HepG2 (cell line): ENCODE results near the gene LRRC15. TPM values are rescaled to one million over a fixed set of nuclear protein-coding genes. Genes with fewer than 3 reads are reported as not detected.

ENCODE experiments used
- ATAC-seq: fragments of 200-7000 bp; cut with Tn5 transposase; 3 replicates; pipeline ENCODE4 v1.9.1; 2020; ENCODE audit warnings: mild to moderate bottlenecking, moderate library complexity
- BruUV-seq: library from RNA; stranded (reverse); fragments of 400-500 nt; replicated peaks from 2 replicates; lab custom pipeline; 2021; lab: Mats Ljungman, UMichigan
- CTCF ChIA-PET: fragments of 300-600 bp; formaldehyde crosslinking; extraction: SDS; loops from one replicate; lab custom pipeline; 2021; ENCODE audit warnings: low total read pairs, inconsistent platforms, low intra/inter-chr PET ratio; lab: Yijun Ruan, JAX
- POLR2A ChIA-PET: fragments of 350-600 bp; sonication (Branson Sonifier 250); formaldehyde crosslinking; loops from one replicate; lab custom pipeline; 2020; ENCODE audit warnings: antibody characterized with exemption, inconsistent platforms; lab: Yijun Ruan, JAX
- DNase-seq: peaks from one replicate; pipeline ENCODE4 v3.0.0-alpha.2; 2015; ENCODE audit warnings: low spot score
- FAIRE-seq: peaks from 3 replicates; lab custom pipeline; 2011; peaks lifted over from hg19 to GRCh38; lab: Jason Lieb, UNC
- H2AFZ ChIP-seq: one replicate; pipeline ENCODE4 v1.6.1; 2011; ENCODE audit warnings: low read length, inconsistent platforms
- H3K27ac ChIP-seq: fragments of 300-600 bp; 3 replicates; pipeline ENCODE4 v1.8.0; 2011; ENCODE audit warnings: mixed run types, mild to moderate bottlenecking, mixed read lengths, low read length, inconsistent platforms; ENCODE audit not compliant: insufficient read depth; ENCODE audit errors: extremely low read length
- H3K27me3 ChIP-seq, 2 experiments: fragments of 200-600 bp in 1 of 2; 2 replicates in 1 of 2; 3 replicates in 1 of 2; pipeline versions ENCODE4 v1.6.0 to v1.8.0; 2011; ENCODE audit warnings: low read length in 2 of 2, mild to moderate bottlenecking in 2 of 2, moderate library complexity in 2 of 2, inconsistent platforms in 1 of 2; ENCODE audit not compliant: insufficient read depth in 2 of 2, control insufficient read depth in 1 of 2
- H3K36me3 ChIP-seq, 2 experiments: fragments of 200-600 bp in 1 of 2; replicated peaks in 1 of 2; 2 replicates in 1 of 2; 3 replicates in 1 of 2; pipeline versions ENCODE4 v1.5.1 to v1.8.0; 2011; ENCODE audit warnings: low read length in 2 of 2, inconsistent platforms in 1 of 2; ENCODE audit not compliant: insufficient read depth in 2 of 2, control insufficient read depth in 1 of 2
- H3K4me1 ChIP-seq: 2 replicates; pipeline ENCODE4 v1.5.1; 2012; ENCODE audit warnings: low read length, inconsistent platforms; ENCODE audit not compliant: insufficient read depth
- H3K4me2 ChIP-seq: 2 replicates; pipeline ENCODE4 v1.6.0; 2011; ENCODE audit warnings: low read depth, low read length, inconsistent platforms
- H3K4me3 ChIP-seq, 3 experiments: fragments of 200-600 bp in 1 of 3; sonication (generic), shearing (Covaris generic) in 1 of 3; replicated peaks in 1 of 3; 2 replicates each; pipeline ENCODE4 v1.5.1; 2011 to 2016; ENCODE audit warnings: low read length in 3 of 3, inconsistent platforms in 2 of 3, low read depth in 2 of 3, mild to moderate bottlenecking in 2 of 3, control low read depth in 1 of 3, mixed read lengths in 1 of 3; ENCODE audit not compliant: insufficient read depth in 1 of 3
- H3K79me2 ChIP-seq: one replicate; pipeline ENCODE4 v1.6.1; 2011; ENCODE audit warnings: low read length, inconsistent platforms; ENCODE audit not compliant: insufficient read depth
- H3K9ac ChIP-seq: 2 replicates; pipeline ENCODE4 v1.6.0; 2011; ENCODE audit warnings: mild to moderate bottlenecking, low read depth, low read length, inconsistent platforms; ENCODE audit not compliant: insufficient read depth
- H3K9me3 ChIP-seq: 2 replicates; pipeline ENCODE4 v1.5.1; 2012; ENCODE audit warnings: mild to moderate bottlenecking, low read length
- H4K20me1 ChIP-seq: 2 replicates; pipeline ENCODE4 v1.6.0; 2011; ENCODE audit warnings: inconsistent platforms, mild to moderate bottlenecking, low read length, moderate library complexity; ENCODE audit not compliant: insufficient read depth
- AHR ChIP-seq: IDR thresholded peaks from 2 replicates; pipeline ENCODE4 v1.6.1; 2018; ENCODE audit warnings: missing genetic modification reagents, missing compliant biosample characterization
- EED ChIP-seq: sonication (generic); formaldehyde crosslinking; IDR thresholded peaks from 2 replicates; pipeline ENCODE4 v1.5.0; 2020; ENCODE audit warnings: mild to moderate bottlenecking, missing genetic modification reagents
- GTF2F1 ChIP-seq: fragments of 150-350 bp; IDR thresholded peaks from 2 replicates; pipeline ENCODE4 v1.6.1; 2014; ENCODE audit warnings: low read length
- PPARG ChIP-seq: conservative IDR thresholded peaks from 2 replicates; pipeline ENCODE4 v1.6.1; 2016; ENCODE audit warnings: missing biosample characterization, missing genetic modification reagents
- PTBP1 ChIP-seq: fragments of 200-400 bp; formaldehyde crosslinking; IDR thresholded peaks from 2 replicates; pipeline ENCODE4 v1.6.1; 2018; ENCODE audit warnings: low read length, low read depth; ENCODE audit not compliant: poor library complexity, severe bottlenecking
- RFX3 ChIP-seq: IDR thresholded peaks from 2 replicates; pipeline ENCODE4 v1.6.1; 2016; ENCODE audit warnings: missing biosample characterization, missing genetic modification reagents
- SOX6 ChIP-seq, 2 experiments: fragments of 450-650 bp in 1 of 2; sonication (generic) in 1 of 2; formaldehyde crosslinking in 1 of 2; IDR thresholded peaks; 2 replicates each; pipeline versions ENCODE4 v1.4.0 to v1.6.1; 2017 to 2020; ENCODE audit warnings: antibody characterized with exemption in 1 of 2, mild to moderate bottlenecking in 1 of 2, missing genetic modification reagents in 1 of 2
- SRSF9 ChIP-seq: fragments of 200-400 bp; formaldehyde crosslinking; IDR thresholded peaks from 2 replicates; pipeline ENCODE4 v1.6.1; 2018; ENCODE audit warnings: borderline replicate concordance, mild to moderate bottlenecking, low read depth, low read length; ENCODE audit not compliant: insufficient read depth, poor library complexity, severe bottlenecking
- TBX3 ChIP-seq: fragments of 450-650 bp; IDR thresholded peaks from 2 replicates; pipeline ENCODE4 v1.6.1; 2017; ENCODE audit warnings: antibody characterized with exemption, mild to moderate bottlenecking, inconsistent platforms, borderline replicate concordance
- TGIF2 ChIP-seq: IDR thresholded peaks from 2 replicates; pipeline ENCODE4 v1.6.1; 2016; ENCODE audit warnings: control low read depth, missing compliant biosample characterization
- TP53 ChIP-seq: sonication (generic); formaldehyde crosslinking; conservative IDR thresholded peaks from 2 replicates; pipeline ENCODE4 v1.4.0; 2020; ENCODE audit warnings: missing genetic modification reagents
- ZBTB38 ChIP-seq: sonication (generic); formaldehyde crosslinking; IDR thresholded peaks from 2 replicates; pipeline ENCODE4 v1.5.1; 2020; ENCODE audit warnings: mild to moderate bottlenecking, missing genetic modification reagents
- ZMYM2 ChIP-seq: sonication (generic); formaldehyde crosslinking; IDR thresholded peaks from 2 replicates; pipeline ENCODE4 v1.8.0; 2022; ENCODE audit warnings: mild to moderate bottlenecking, missing genetic modification reagents
- ZNF441 ChIP-seq: sonication (generic); formaldehyde crosslinking; IDR thresholded peaks from 2 replicates; pipeline ENCODE4 v1.7.0; 2021; ENCODE audit warnings: missing genetic modification reagents, borderline replicate concordance
- ZSCAN21 ChIP-seq: sonication (generic); formaldehyde crosslinking; IDR thresholded peaks from 2 replicates; pipeline ENCODE4 v1.8.0; 2022; ENCODE audit warnings: mild to moderate bottlenecking, missing genetic modification reagents, moderate library complexity, borderline replicate concordance
- WGBS: methylation state at CpG from one replicate; pipeline ENCODE4 v1.1.6; 2017; ENCODE audit warnings: low lambda C conversion rate; 5-methylcytosine and 5-hydroxymethylcytosine counted together
- in situ Hi-C: cut with HindIII; loops from 2 replicates; pipeline ENCODE4 v1.10.0; 2017; ENCODE audit warnings: low pct_unique_long_range_greater_than_20kb; ENCODE audit not compliant: extremely low pct_ligation_motif_present
- intact Hi-C: fragments of 100-400 bp; cut with micrococcal nuclease; formaldehyde crosslinking; loops from one replicate; pipeline ENCODE4 v1.10.0; 2022; ENCODE audit not compliant: unreplicated experiment
- polyA plus RNA-seq, 8 experiments: library from polyadenylated mRNA; depleted of rRNA in 3 of 8; stranded (reverse) in 7 of 8; unstranded in 1 of 8; fragments of >200 nt; fragmentation: Illumina TruSeq in 4 of 8; extraction: Trizol in 4 of 8; gene quantifications; 2 replicates each; pipeline versions ENCODE4 v1.2.1 to v1.2.3, GENCODE V29; 2011 to 2016; ENCODE audit warnings: low read depth in 4 of 8, missing spikeins in 1 of 8, mixed read lengths in 1 of 8; ENCODE audit not compliant: insufficient read depth in 1 of 8
- total RNA-seq, 5 experiments: library from RNA; depleted of rRNA; stranded (reverse); fragments of >200 nt; fragmentation: Illumina TruSeq; extraction: Trizol; gene quantifications; 2 replicates each; pipeline ENCODE4 v1.2.3, GENCODE V29; 2016; ENCODE audit warnings: low read depth in 1 of 5
- TF ChIP-seq, protein P1 (sequence below): IDR thresholded peaks from 2 replicates; pipeline ENCODE4 v1.6.1; 2016; ENCODE audit warnings: missing biosample characterization, missing genetic modification reagents, low read depth
- TF ChIP-seq, protein P2 (sequence below): sonication (generic); formaldehyde crosslinking; IDR thresholded peaks from 2 replicates; pipeline ENCODE4 v1.4.0; 2020; ENCODE audit warnings: missing genetic modification reagents, borderline replicate concordance

LRRC15 gene
- total and polyA plus RNA-seq, 2 of the 13 experiments (the other 11 are each of a cell fraction or from before 2014, with no cell fraction given), result not detected

DNA sequence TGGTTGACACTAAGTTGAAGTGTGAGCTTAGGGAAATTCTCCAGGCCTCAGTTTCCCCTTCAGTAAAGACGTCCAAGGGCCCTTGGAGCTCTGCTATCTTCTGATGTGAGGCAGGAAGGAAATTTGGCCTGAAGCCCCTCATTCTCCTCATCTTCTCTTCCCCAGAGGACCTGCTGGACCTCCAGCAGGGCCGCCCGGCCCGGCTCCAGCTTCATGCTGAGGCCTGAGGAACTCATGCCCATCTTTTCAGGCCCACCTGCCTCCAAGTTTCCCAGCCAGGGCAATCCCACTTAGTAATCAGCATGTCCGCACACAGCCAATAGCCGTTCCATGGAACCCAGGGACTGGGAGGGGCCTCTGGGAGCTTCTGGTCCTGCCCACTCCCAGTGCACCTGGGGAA, 4.0 kb downstream of the LRRC15 start (continued):
- TF ChIP-seq ZMYM2 (CRISPR knock-in tag) (no peak), EED (no peak), GTF2F1 (no peak), SOX6 (IDR thresholded peaks at IDR 0.05) (no peak), SOX6 (CRISPR knock-in tag; IDR thresholded peaks at IDR 0.05) (no peak), PPARG (CRISPR knock-in tag) (no peak), ZBTB38 (CRISPR knock-in tag) (no peak)

DNA sequence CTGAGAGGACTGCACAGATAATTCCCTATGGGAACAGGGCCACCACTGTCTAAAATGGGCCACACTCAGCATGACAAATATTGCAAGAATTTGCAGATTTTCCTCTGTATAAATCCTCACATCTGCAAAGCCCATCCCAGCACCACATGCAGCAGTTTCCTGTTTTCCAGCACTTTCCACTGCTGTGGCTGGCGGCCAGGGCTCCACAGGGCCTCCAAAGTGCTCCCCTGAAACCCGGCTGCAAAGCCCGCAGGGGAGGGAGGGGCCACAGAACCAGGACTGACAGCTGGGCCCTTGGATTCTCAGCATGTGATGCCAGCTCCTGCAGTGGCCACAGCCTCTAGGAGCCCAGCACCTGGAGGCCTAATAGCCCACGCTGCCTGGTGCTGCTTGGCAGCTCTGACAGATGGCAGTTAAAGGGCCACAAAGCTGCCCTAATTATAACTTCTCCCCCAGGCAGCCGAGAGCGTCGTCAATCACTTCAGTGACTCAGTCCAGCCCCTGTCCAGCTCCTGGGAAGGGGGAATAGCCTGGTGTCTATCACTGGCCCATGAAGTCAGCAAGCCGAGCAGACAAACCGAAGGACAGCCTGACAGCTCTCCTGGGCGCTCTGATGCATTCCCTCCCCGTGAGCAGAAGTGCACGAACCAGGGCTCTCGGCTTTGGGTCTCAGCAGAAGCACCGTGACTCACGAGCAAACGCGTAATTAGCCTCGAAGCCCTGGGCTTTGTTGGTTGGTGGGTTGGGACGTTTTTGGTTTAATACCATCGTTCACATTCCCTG, 4.7 kb downstream of the LRRC15 start:
- H3K4me1 ChIP-seq, result peaks cover 13% of the 10 kb centered on the region
- intact Hi-C loops (no loop called here), in situ Hi-C loops (no loop called here)
- H3K79me2 ChIP-seq, result no peaks in the 10 kb centered on the region
- H3K27me3 ChIP-seq, result peaks cover 15 to 75% of the 10 kb centered on the region in 2 experiments; a peak in 4 of 5 replicates
- no peak overlapping the region for H2AFZ ChIP-seq
- no peaks in the 10 kb centered on the region for H4K20me1 ChIP-seq
- DNase-seq (no peak), ATAC-seq (no peak; the same call in 2 of the 3 replicates), FAIRE-seq (no peak)
- no peak overlapping the region for H3K4me2 ChIP-seq
- no peak overlapping the region for H3K9ac ChIP-seq
- H3K4me3 ChIP-seq, result no peak overlapping the region
- H3K9me3 ChIP-seq, result no peaks in the 10 kb centered on the region
- ChIA-PET CTCF (no interaction called here), POLR2A (interaction anchor here (1.3 kb wide), 1 partner anchor 307 kb away, joined by 3 read pairs; the partner anchor contains the start of gene LSG1)
- no peaks in the 10 kb centered on the region for H3K36me3 ChIP-seq
- WGBS, result 36% methylated on average over 10 of the region's 20 CpGs
- BruUV-seq, result no TSS peak
- H3K27ac ChIP-seq, result no peak overlapping the region
- TF ChIP-seq ZSCAN21 (CRISPR knock-in tag) (no peak), SRSF9 (no peak), RFX3 (CRISPR knock-in tag) (no peak), ZNF441 (CRISPR knock-in tag) (no peak), TGIF2 (no peak), PTBP1 (no peak), TBX3 (no peak), TP53 (CRISPR knock-in tag) (no peak), AHR (CRISPR knock-in tag) (no peak)
- TF ChIP-seq, protein P1, sequence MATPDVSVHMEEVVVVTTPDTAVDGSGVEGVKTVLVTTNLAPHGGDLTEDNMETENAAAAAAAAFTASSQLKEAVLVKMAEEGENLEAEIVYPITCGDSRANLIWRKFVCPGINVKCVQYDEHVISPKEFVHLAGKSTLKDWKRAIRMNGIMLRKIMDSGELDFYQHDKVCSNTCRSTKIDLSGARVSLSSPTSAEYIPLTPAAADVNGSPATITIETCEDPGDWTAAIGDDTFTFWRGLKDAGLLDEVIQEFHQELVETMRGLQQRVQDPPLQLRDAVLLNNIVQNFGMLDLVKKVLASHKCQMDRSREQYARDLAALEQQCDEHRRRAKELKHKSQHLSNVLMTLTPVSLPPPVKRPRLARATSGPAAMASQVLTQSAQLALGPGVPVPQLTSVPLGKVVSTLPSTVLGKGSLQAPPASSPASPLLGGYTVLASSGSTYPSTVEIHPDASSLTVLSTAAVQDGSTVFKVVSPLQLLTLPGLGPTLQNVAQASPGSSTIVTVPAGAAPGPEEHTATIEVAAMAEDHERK, result no peak
- TF ChIP-seq, protein P2, sequence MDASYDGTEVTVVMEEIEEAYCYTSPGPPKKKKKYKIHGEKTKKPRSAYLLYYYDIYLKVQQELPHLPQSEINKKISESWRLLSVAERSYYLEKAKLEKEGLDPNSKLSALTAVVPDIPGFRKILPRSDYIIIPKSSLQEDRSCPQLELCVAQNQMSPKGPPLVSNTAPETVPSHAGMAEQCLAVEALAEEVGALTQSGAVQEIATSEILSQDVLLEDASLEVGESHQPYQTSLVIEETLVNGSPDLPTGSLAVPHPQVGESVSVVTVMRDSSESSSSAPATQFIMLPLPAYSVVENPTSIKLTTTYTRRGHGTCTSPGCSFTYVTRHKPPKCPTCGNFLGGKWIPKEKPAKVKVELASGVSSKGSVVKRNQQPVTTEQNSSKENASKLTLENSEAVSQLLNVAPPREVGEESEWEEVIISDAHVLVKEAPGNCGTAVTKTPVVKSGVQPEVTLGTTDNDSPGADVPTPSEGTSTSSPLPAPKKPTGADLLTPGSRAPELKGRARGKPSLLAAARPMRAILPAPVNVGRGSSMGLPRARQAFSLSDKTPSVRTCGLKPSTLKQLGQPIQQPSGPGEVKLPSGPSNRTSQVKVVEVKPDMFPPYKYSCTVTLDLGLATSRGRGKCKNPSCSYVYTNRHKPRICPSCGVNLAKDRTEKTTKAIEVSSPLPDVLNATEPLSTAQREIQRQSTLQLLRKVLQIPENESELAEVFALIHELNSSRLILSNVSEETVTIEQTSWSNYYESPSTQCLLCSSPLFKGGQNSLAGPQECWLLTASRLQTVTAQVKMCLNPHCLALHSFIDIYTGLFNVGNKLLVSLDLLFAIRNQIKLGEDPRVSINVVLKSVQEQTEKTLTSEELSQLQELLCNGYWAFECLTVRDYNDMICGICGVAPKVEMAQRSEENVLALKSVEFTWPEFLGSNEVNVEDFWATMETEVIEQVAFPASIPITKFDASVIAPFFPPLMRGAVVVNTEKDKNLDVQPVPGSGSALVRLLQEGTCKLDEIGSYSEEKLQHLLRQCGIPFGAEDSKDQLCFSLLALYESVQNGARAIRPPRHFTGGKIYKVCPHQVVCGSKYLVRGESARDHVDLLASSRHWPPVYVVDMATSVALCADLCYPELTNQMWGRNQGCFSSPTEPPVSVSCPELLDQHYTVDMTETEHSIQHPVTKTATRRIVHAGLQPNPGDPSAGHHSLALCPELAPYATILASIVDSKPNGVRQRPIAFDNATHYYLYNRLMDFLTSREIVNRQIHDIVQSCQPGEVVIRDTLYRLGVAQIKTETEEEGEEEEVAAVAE (CRISPR knock-in tag), result no peak
